GM21423 (cell line): ENCODE data around the gene AGA.

ENCODE experiments used
- ATAC-seq: cut with Tn5 transposase; IDR thresholded peaks from one replicate; pipeline ENCODE4 v1.9.1; 2021; ENCODE audit warnings: mild to moderate bottlenecking, moderate library complexity; ENCODE audit not compliant: unreplicated experiment

Gene AGA

DNA sequence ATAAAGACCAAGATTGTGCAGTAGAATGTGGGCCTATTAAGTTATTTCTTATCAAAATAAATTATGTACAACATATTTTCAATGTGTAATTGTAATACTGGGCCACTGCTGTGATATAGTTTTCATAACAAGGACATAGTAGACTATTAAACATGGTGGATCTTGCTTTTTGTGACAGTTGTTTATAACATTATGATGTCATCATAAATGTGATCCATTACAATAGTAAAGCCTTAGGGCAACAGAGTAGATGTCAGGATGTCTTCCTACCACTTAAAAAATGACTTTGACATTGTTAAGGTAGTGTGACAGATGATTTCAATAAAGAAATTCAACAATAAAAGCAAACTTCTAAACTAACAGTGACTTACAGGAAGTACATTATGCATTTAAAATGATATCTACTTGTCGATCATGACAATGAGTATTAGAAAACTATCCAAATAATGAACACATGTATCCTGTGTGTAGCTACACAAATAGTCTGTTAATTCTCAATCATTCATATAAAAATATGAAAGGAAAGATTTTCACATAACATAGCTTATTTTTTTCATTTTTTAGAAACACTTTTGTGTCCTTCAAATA lies 5.3 kb upstream of the AGA start:
- no peak for ATAC-seq

DNA sequence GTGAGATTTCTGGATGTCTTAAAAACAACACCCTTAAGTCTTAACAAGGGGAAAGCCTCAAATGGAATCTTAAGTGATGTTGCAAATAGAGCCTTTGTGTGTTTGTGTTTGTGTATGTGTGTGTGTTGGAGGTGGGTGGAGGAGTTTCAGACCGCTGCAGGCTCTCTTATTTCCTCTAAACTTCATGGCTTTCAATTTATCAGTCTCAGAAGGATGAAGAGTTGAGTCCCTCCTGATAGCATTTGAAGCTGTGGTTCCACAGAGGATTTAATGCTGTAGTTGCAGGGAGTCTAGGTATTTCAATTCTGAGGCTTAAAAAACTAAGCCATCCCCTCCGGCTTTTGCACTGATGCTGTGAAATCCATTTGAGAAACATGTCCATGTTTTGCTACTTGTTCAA lies 4.3 kb upstream of the AGA start:
- no peak for ATAC-seq

DNA sequence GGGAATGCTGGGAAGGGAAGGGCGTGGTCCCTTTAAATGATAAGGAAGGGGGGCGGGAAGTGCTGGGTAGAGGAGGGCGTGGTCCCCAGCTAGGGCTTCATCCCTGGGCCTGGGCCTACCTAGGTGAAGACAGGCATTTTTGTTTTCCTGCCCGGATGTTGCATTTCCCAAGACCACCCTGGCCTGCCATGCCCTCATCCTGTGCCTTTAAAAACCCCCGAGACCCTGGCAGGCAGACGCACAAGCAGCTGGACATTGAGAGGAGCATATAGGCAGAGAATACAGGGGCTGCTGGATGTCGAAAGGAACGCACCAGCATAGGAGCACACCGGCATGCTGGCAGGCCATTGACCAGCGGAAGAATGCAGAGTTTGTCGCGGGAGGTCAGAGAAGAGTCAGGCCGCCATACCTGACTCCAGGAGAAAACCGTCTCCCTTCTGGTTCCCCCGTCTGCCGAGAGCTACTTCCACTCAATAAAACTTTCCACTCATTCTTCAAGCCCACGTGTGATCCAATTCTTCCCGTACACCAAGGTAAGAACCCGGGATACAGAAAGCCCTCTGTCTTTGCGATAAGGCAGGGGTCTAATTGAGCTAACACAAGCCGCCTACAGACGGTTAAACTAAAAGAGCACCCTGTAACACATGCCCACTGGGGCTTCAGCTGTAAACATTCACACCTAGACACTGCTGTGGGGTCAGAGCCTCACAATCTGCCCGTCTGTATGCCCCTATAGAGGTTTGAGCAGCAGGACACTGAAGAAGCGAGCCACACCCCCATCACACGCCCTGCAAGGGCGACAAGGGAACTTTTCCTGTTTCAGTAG lies 2.9 kb upstream of the AGA start:
- no peak for ATAC-seq

DNA sequence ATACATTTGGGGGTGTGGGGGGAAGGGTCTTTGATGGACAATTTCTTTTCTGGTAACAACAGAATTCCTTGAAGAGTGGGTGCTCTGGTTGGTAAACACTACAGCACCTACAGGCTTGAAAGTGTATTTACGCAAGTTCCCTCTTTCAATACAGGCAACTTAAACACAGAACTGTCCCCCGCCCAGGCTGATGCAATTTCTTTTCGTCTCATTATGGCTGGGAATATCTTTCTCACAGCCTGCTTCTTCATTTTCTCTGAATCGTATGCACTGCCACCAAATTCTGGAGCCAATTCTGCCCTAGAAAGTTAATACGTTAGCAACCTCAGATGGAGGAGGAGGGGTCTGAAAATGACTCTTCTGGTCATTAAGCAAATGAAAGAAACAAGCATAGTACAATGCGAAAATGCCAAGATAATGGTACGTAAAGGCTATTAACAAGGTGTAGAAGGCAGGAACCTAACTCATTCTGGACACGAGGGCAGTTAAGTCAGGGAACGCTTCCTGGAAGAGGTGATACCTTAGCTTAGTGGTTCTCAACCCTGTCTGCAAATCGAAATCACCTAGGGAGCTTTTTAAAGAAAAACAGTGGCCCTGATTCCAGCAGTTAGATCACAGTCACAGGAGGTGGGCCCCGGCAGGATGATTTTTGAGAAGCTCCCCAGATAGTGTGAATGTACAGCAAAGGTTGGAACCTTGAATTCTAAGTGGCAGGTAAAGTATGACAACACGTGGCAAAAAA lies 1.0 kb downstream of the AGA start:
- peak; percentile 35 for ATAC-seq

- ATAC-seq = no peak
Measured at GRCh38 chr4:177436456-177436855, 5.8 kb downstream of the AGA start.

DNA sequence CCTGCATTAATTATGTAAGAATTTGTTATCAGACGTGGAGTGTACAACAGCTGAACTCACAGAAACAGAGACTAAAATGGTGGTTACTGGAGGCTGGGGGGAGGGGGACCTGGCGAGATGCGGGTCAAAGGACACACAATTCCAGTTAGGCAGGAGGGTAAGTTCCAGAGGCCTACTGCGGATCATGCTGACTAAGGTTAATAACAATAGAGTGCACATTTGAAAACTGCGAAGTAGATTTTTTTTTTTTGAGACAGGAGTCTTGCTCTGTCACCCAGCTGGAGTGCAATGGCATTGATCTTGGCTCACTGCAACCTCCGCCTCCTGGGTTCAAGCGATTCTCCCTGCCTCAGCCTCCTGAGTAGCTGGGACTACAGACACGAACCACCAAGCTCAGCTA lies 7.6 kb downstream of the AGA start:
- ATAC-seq = no peak

GRCh38 chr4:177427192-177427591 lies 15.0 kb downstream of the AGA start:
- ATAC-seq = no peak

GRCh38 chr4:177419434-177419833 lies 22.8 kb downstream of the AGA start:
- ATAC-seq = no peak

DNA sequence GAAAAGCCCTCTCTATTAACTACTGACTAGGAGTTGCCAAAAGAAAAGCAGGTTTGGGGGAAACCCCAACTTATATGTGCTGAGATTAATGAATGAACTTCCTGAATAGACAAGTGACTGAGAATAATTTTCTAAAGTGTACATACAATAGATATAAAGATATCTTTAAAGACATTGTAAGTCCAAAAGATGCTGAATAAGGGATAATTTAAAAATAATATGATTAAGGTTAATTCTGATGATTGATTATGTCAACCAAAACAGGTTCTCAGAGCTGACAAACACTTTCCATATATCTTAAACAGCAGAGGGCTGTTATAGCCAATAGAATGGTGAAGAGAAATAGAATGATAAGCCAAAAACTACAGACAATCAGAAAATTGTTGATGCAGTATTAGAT lies 28.6 kb downstream of the AGA start:
- no peak for ATAC-seq

- no peak for ATAC-seq
Measured at GRCh38 chr4:177413076-177413475, 29.2 kb downstream of the AGA start.

DNA sequence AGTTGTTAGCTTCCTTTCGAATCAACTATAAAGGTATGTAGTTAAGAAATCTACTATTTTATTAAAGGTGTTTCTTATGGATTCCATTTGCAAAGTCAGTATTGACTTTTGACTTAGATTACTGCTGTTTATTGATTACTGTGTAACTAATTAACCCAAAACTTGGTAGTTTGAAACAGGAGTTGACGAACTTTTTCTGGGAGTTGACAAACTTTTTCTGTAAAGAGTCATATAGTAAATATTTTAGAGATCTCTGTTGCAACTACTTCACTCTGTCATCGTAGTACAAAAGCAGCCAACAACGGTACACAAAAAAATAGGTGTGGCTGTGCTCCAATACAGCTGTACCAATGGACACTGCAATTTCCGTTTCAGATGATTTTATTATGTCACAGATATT lies 30.2 kb downstream of the AGA start:
- ATAC-seq = no peak

GRCh38 chr4:177410566-177410965 lies 31.7 kb downstream of the AGA start:
- ATAC-seq = no peak

DNA sequence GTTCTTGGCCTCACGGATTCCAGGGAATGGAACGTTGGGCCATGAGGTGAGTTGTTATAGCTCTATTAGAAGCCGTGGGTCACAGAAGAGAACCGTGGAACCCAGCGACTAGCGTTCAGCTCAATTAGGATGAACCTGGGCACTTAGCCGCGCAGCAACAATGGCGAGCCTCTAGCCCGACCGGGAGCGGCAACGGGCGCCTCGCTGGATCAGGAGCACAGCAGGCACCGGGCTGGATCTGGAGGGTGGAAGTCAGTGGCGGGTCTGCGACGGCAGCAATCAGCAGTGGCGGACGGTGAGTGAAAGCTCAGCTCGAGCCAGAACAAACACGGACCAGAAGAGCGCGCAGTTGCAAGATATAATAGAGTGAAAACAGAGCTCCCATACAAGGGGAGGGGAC lies 34.2 kb downstream of the AGA start:
- no peak for ATAC-seq

- no peak for ATAC-seq
Measured at GRCh38 chr4:177405508-177405907, 36.7 kb downstream of the AGA start.

- no peak for ATAC-seq
Measured at GRCh38 chr4:177404986-177405385, 37.3 kb downstream of the AGA start.

DNA sequence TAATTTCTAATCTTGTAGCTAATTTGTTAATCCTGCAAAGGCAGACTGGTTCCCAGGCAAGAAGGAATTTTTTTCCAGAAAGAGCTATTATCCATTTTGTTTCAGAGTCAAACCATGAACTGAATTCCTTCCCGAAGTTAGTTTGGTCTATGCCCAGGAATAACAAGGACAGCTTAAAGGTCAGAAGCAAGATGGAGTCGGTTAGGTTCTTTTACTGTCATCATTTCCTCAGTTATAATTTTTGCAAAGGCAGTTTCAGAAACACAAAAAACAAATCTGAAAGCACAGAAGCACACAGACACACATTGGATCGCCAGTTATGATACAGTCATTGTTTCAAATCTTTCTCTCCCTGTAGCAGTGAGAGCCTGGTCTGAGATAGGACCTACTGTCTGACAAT lies 37.9 kb downstream of the AGA start:
- no peak for ATAC-seq

DNA sequence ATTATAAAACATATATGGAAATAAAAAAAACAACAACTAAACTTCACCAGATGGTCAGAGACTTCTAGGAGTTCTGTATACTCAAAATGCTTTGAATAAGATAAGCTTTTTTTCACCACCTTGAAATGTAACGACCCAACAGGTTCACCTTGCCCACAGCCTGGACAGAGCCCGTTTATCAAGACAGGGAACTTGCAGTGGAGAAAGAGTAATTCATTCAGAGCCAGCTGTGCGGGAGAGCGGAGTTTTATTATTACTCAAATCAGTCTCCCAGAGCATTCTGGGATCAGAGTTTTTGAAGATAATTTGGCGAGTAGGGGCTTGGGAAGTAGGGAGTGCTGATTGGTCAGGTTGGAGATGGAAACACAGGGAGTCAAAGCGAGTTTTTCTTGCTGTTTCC lies 38.5 kb downstream of the AGA start:
- ATAC-seq = no peak

- no peak for ATAC-seq
Measured at GRCh38 chr4:177401658-177402273, 40.5 kb downstream of the AGA start.

- ATAC-seq = no peak
Measured at GRCh38 chr4:177400030-177400429, 42.2 kb downstream of the AGA start.

GRCh38 chr4:177396352-177396751 lies 45.9 kb downstream of the AGA start:
- no peak for ATAC-seq

DNA sequence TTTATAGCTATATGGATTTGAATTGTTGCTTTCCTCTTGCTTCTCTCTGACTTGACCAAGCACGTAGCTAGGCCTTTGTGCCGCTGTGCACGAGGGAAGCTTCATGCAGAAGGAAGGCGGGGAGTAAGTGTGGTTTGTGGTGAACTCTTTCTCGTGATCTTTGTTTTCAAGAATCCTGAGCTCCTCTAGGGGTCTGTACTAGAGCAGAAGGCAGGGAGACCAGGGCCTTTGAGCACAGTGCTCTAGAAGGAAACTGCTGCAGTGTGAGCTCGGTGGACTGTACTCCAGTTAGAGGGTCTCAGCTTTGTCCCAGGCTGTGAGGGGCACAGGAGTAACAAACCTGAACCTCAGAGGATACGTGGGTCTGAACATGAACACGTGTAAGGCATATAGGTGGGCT lies 49.0 kb downstream of the AGA start:
- peak; percentile 62 for ATAC-seq

DNA sequence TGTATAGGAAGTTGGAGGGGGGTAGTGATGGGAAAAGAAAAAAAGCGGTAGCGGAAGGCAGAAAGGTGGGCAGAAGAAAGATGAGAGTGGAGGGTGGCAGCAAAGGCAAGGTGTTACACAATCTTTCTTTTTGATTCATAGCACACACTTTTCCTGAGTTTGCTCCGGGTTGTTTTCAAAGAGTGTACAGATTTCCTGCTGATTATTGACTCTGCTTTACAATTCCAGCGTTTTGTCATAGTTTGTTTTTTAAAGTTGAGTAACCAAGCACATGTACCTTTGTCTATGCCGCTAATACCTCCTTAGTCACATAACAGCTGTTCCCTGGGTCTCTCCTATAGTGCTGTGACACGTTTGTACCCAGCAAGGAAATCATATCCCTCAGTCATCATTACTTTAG lies 50.3 kb downstream of the AGA start:
- no peak for ATAC-seq
